Measurements from ENCODE around the gene PLEK. TPM values are rescaled to one million over a fixed set of nuclear protein-coding genes. Genes with fewer than 3 reads are reported as not detected.

PLEK gene
- total and polyA plus RNA-seq, 2 of the 13 experiments (the other 11 are each of a cell fraction or from before 2014, with no cell fraction given) = not detected

- TF ChIP-seq RERE (CRISPR knock-in tag; IDR thresholded peaks at IDR 0.05; ENCODE audit: low read depth) (no peak), ZNF331 (CRISPR knock-in tag; IDR thresholded peaks at IDR 0.05) (no peak), RELA (CRISPR knock-in tag; IDR thresholded peaks at IDR 0.05) (peak; percentile 80; the same call in 1 of the 2 replicates), ZHX2 (IDR thresholded peaks at IDR 0.05; ENCODE audit: low read depth) (no peak), ZHX2 (CRISPR knock-in tag; IDR thresholded peaks at IDR 0.05; ENCODE audit: borderline replicate concordance) (no peak), RARA (CRISPR knock-in tag; IDR thresholded peaks at IDR 0.05) (0 out of 2 replicates have a peak, but pooled peaks have one; percentile 13), PAX8 (CRISPR knock-in tag; IDR thresholded peaks at IDR 0.05; ENCODE audit: borderline replicate concordance) (no peak), ZNF282 (IDR thresholded peaks at IDR 0.05; ENCODE audit: partially characterized antibody) (no peak)
Measured at GRCh38 chr2:68426848-68427579, 61.9 kb downstream of the PLEK start (continued).

Measured in HepG2 (cell line).